Stimulated activated CD8-positive, alpha-beta memory T cell treated with anti-CD3 and anti-CD28 coated beads, Interleukin-15, amount 100 ng/mL, for 24 hours (primary cell): ENCODE results near the gene SLC35E1.
"Not testable (repeated sequence)": the region's sequence is repeated elsewhere in the genome, so short reads cannot be mapped to it uniquely, and the experiment has no call there.

ENCODE experiments used
- DNase-seq: peaks from one replicate; pipeline ENCODE4 v3.0.0-alpha.2; 2020; ENCODE audit warnings: low read depth

The SLC35E1 gene

DNA sequence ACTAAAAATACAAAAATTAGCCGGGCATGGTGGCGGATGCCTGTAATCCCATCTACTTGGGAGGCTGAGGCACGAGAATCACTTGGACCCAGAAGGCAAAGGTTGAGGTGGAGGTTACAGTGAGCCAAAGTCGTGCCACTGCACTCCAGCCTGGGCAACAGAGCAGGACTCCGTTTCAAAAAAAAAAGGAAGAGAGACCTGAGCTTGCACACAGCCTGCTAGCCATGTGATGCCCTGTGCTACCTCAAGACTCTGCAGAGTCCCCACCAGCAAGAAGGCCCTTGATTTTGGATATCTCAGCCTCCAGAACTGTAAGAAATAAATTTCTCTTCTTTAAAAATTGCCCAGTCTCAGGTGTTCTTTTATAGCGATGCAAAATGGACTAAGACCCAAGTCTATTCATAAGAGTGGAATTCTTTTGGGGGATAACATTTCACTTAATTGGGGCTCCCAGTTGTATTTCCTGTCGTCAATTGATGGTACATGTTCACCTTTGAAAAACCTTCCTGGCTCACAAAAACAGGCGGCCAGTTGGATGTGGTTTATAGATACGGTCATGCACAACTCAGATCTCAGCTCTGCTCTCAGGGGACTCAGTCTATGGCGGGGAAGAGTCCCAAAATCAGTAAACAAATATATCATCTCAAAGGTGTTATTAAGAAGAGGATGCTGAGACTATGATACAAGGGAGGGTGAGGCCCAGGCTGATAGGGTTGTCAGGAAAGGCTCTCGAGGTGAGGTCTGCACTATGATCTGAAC, 27.6 kb downstream of the SLC35E1 start:
- no peak for DNase-seq

DNA sequence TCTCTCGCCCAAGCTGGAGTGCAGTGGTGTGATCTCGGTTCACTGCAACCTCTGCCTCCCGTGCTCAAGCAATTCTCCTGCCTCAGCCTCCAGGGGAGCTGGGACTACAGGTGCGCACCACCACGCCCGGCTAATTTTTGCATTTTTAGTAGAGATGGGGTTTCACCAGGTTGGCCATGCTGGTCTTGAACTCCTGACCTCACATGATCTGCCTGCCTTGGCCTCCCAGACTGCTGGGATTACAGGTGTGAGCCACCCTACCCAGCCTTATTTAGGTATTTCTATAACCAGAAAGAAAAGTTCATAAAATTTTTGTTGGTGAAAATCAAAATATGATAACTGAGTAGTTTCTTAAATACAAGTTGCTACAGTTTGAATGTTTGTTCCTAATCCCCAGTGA, 28.5 kb downstream of the SLC35E1 start:
- DNase-seq = not testable (repeated sequence)

DNA sequence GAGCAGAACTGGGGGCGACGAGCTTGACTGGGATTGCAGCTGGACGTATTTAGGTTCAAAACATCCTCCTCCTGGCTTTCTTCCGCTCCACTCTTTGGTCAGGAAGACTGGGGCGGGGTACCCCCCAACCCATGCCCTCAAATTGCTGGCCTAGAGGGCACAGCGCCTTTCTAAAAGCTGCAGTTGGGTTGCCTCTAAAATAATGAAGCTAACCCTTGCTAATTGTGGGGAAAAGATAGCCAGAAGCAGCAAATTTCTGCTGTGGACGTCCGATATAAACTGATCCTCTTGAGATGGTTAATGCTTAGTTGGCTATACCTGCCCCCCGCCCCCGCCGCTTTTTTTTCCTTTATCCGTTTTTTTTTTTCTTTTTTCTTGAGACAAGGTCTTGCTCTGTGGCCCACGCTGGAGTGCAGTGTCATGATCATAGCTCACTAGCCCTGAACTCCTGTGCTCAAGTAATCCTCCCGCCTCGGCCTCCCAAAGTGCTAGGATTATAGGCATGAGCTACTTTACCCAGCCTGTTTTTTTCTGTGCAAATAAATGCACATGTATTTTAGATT, 29.2 kb downstream of the SLC35E1 start:
- DNase-seq = no peak

DNA sequence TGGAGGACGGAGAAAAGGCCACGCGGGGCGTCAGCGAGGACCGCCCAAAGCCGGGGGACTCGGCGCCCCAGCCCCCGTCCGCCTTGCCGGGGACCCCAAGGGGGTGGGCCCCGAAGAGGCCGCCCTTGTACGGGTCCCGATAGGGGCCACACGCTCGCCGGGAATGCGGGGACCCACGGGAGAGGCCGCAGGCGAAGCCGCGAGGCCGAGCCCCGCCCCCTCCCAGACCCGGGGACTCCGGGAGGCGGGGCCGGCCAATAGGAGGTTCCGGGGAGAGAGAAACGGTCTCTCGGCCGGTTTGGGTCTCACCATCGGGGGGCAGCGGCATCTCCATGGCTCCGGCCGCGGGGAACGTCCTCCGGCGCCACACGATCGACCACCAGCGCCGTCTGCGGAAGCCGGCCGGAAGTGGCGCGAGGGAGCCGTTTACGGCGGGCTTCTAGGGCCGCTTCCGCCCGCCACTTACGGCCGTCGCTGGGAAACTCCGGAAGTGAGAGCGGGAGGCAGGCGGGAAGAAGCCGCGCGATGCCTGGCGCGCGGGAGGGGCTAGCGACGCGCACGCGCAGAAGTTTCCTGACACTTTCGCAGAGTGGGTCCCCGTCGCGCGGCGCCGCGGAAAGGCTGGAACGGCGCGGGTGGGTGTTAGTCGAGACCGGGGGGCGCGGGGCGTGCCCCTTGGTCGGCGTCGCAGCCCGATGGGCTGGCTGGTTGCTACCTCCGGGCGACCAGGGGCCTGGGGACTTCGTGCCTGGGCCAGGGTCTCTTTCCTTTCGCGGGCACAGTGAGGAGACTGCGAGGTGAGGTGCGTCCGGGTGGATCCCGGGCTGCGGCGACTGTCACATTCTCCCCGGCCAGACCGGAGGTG, 29.9 kb downstream of the SLC35E1 start, which contains the start of gene CHERP:
Gene CHERP, minus strand, starts transcription at position 393 of the 865 bp plus-strand sequence. Its CDS starts 59 bp downstream, at position 334.
- peak; percentile 93 for DNase-seq

DNA sequence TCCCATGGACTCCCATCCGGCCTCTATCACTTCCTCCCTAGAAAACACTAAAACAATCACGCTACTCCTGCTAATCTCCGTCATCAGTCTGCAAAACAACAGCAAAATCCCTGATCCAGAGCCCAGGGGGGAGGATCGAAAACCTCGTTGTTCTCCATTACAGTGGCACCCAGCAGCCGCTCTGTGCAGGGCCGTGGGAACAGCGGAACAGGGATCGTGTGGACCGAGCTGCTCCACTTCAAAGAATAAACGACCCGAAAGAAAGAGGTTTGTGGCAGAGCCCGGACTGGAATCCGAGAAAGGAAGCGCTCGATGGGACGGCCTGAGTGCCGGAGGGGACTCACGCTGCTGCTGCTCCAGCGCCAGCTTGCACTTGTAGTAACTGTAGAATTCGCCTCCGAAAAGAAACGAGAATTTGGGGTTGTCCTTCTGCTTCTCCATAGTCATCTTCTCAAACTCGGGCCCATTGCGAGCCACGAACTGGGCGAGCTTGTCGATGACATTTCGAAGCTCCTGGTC, 30.6 kb downstream of the SLC35E1 start:
- DNase-seq = peak; percentile 7

DNA sequence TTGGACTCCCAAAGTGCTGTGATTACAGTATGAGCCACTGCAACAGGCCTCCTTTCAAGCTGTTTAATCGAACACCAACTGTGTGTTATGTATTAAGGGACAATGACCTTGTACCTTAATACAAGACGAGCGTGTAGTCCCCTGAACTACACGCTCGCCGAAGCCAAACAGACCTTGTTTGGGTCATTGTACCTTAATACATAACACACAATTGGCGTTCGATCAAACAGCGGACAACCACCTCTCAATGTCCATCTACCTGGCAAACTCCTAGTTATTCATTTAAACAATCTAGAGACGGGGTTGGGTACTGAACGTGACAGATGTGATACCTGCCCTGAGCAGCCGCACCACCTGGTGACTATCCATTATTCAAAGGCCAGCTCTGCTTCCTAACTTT, 31.3 kb downstream of the SLC35E1 start:
- no peak for DNase-seq

DNA sequence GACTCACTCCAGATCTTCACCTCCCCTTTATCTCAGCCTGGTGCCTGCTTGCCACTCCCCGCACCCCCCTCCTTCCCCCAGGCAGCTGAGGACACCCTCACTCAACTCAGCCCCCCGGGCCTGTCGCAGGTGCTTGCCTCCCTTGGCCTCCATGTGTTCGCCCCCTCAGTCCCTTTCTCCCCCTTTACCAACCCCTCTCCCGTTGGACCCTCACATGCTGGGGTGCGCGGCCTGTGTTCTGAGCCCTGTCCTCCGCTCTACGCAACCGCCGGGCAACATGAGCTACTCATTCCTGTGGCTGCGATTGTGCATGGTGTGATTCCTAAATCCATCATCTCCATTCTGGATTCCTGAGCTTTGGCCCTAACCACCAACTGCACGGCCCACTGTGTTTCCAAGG, 35.1 kb downstream of the SLC35E1 start:
- no peak for DNase-seq

DNA sequence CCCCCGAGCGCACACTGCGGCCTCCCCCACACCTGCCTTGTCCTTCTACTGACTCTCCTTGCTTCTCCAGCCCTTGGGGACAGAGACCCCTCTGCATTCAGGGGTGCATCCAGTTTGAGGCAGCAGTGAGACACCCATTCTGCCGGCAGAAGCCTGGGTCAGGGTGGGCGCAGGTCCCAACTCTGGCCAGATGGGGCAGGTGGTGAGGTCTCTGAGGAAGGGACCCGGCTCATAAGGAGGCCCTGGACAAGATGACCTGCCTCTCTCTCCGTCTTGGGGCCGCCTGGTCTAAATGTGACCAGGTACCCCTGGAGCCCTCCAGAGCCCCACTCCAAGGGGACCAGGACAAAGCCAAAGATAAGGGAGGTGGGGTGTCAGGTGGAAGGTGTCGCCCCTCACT, 36.1 kb downstream of the SLC35E1 start:
- no peak for DNase-seq

DNA sequence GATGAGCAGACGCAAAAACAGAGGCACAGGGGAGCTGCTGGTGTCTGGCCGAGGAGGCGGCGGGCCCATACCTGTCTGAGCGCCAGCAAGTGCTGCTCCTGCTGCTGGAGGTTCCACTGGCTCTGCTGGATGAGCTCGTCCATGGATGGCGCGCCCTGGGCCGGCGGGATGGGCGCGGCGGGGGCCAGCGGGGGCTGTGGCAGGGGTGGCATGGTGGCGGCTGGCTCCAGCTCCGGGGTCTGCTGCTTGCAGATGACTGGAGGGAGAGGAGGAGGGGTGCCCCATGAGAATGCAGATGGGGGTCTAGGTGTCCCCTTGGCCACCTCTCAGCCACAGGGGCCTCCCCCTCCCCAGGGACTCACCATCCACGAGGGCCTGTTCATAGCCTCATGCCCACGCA, 36.8 kb downstream of the SLC35E1 start:
- DNase-seq = no peak

DNA sequence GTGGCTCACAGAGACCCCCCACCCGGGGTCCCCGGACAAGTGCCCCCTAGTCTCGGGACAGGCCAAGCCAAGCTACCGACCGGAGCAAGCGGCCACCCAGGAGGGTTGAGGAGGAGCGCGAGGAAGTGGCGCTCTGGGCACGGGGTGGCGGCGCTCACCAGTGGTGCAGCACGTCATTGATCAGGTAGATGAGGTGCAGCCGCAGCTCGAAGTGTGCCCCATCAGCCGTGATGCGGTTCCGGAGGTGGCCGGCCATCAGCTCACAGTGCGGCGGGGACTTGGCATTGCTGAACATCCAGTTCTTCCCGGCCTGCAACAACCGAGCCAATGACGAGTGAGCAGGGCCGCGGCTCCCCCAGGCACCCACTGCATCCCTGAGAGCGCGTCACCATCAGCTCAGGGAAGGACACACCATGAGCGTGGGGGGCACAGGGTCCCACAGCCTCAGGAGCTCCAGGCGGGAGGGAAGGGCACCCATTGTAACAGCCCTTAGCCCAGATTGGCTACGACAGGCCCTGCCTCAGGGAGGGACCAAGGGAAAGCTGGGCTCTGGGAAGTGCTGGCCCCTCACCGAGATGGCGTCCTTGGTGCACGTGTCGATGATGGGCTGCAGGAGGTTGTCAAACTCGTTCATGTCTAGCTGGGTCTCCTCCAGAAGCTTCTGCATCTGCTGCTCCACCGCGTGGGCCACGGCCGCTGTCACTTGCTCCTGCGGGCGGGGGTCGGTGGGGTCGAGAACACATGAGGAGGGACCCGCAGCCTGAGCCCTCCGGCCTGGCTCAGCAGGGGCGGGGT, 39.6 kb downstream of the SLC35E1 start:
- DNase-seq = no peak

DNA sequence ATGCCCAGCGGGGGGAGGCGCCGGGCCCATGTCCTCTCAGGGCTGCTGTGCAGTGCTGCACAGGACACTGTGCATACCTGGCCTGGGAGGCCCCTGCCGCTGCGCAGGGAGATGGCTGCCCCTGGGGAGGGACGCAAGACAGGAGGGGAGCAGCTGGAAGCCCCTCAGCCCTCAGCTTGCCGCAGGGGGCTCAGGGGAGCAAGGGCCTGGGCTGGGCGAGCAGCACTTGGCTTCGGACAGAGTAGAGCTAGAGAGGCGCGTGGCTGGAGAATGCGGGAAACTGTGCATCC, 40.9 kb downstream of the SLC35E1 start:
- no peak for DNase-seq

DNA sequence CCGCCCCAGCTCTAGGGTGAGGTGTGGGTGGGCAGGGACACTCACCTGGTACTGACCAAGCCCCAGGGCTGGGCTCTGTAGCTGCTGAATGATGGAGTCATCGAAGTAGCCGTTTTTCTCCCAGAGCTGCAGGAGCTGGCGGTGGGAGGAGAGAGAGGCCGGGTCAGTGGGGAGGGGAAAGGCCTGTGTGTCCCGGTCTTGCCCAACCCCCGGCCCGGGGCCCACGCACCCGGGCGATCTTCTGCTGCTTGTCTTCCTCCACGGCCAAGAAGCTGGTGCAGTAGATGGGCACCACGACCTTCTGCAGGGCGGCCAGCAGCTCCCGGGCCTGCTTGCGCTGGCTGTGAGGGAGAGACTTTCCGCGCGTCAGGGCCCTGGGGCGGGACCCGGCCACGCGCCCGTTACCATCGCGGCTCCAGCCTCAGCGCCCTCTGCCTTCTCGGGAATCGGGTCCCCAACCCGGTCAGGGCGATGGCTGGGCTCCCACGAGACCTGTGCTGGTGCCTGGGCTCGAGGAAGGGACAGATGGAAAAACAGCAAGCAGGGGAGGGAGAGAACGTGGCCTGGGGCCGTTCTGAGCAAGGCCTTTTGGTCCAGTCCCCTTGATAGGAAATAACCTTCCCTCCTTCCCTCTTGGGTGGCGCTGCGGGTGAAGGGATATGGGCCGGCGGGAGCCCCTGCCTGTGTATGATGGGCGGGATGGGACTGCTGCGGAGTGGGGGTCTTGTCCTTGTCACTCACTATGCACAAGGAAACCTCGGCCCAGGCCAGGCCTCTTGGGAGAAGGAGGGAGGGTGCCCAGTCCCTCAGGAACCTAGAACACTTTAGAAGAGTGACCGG, 41.5 kb downstream of the SLC35E1 start:
- no peak for DNase-seq

DNA sequence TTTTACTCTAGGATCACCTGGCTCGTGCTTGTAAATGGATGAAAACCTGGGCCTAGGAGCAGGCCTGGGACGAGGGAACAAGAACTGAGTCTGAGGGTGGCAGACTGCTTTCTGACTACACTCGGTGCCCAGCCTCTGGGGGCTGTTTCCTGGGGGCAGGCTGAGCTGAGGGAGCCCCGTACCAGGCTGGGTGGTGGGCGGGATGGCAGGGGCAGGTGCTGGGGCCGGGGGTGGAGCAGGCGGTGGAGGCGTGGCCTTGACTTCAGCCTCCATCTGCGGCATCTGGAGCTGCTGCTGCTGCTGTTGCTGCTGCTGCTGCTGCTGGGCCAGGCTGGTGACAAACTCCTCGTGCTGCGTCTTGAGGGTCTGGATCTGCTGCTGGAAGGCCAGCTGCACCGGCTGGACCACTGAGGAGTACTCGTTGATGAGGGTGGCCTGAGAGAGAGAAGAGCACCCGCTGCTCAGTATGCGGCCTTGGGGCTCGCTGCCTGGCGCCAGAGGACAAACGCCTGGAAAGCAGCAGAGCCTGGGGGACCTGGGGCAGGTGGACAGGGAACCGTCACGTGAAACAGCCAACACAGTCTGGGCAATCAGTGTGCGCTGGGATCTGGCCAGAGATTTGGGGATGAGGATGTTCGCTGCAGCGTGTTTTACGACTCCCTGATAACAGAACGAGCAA, 42.6 kb downstream of the SLC35E1 start:
- no peak for DNase-seq

DNA sequence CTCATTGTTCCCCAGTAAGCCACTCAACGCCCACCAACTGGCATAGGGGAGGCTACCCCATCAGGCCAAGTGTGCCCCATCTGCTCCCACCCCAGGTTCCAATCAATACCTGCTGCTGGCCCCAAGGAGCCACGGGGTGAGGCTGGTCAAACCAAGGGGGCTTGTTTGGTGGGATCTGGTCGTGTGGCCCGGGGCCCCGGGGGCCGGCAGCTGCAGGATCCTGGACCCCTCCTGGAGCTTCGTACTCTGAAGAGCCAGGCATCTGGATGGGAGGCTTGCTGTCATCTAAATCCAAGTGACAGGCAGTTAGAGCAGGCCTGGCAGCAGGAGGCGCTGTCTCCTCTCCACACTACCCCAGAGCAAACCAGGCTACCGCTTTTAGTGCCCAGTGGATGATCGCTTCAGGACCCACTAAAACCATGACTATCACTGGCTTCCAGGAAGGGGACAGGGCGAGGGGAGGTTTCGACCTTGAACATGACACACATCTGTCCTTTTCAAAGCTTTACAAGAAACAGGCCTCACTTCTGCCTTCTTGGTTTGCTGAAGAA, 44.2 kb downstream of the SLC35E1 start:
- DNase-seq = no peak

DNA sequence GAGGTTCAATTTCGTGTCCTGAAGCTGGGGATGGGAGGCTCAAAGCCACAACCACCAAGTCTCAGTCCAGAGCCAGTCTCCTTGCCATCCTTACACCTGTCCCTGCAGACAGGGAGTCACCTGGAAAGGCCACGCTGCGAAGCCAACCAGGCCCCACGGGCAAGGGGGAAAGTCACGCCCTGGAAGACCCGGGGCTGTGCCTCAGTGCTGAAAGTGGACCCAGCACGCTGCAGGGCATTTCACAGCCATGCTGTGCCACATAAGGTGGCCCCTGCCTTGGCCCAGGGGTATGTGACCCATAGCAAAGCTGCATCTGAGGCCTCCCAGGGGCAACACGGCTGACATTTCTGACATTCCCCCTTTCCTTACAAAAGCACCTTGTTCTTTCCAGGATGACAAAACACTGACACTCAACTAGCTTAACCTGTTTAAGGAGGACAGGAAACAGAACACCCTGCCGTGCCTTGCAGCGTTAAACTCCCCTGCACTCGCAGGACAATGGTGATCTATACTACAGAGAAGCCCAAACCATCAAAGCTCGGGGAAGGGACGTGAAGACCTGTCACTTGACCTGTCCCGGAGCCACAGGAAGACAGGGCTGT, 44.8 kb downstream of the SLC35E1 start:
- DNase-seq = no peak

DNA sequence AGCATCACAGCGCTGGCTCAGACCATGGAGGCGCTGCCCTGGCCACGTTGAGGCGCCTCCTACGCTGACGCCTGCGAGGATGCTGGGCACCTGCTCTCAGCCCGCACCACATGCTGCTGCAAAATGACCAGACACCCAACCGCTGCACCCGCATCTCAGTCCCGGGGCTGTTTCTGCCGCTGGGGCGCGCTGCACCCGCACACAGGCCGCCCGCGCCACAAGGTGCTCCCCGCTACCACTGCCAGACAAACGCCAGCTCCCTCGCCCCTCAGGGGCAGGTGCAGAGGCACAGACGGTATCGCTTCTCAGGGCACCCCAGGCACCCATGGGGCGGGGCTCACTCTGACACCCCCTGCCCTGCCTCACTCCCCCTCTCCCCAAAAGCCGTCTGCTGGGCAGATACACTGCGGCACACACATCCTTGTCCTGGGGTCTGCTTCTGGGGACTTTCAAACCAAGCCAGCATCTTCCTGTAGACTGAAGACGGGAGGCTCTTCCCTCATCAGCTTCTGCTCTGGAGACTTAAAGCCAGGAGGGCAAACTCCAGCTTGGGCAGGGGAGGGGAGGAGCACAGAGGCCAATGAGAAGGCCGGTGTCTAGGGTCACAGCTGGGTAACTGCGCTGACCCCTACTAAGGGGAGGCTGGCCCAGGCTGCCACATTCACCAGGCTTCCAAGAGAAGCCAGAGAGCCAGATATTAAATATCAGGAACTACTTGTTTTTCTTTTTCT, 46.3 kb downstream of the SLC35E1 start:
- no peak for DNase-seq

DNA sequence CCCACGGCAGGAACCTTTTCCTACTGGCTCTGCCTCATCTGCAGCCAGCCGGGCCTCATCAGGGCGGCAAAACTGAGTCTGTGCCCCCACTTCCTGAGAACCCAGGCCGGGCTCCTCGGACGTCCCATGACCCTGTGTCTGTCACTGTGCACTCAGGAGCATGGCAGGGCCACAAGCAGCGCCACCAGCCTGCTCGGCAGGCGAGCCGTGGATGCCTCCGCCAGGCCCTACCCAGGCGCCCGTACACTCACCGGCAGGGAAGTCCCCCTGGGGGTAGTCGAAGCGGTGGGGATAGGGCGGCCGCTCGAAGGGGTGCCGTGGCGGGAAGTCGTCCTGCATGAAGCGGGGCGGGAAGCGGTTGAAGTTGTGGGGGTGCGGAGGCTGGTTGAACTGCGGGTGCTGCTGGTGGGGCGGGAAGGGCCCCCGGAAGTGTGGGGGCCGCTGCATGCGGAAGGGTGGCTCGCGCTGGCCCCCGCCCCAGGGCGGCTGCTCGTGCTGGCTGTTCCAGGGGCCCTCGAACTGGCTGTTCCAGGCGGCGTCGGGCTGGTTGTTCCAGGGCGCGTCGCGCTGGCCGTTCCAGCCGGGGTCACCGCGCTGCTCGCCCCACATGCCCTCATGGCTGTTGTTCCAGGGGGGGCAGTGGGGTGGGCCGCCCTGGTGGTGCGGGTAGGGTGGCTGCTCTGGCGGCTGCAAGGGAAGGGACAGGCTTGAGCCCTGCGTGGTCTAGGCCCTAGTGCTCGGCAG, 47.1 kb downstream of the SLC35E1 start:
- no peak for DNase-seq
